Measurements from ENCODE around the gene DNAH2.
A peak's percentile ranks its signal among the peaks of the same experiment; 100 is the strongest.

DNAH2 gene

GRCh38 chr17:7769854-7770253, 52.3 kb downstream of the DNAH2 start:
- Histone ChIP-seq H2BK120ac (ENCODE audit: low read depth, low read length) (no peak overlapping the region), H3K36me3 (ENCODE audit: control insufficient read depth, insufficient read depth, low read length) (no peaks in the 10 kb centered on the region), H3K27me3 (ENCODE audit: insufficient read depth, low read length, poor library complexity) (no peaks in the 10 kb centered on the region), H3K79me2 (ENCODE audit: control insufficient read depth, insufficient read depth, low read length) (no peaks in the 10 kb centered on the region), H3K27ac (ENCODE audit: low read depth, low read length) (no peak overlapping the region), H3K23ac (ENCODE audit: low read length) (no peak overlapping the region), H2BK5ac (ENCODE audit: low read length) (no peak overlapping the region), H3K56ac (ENCODE audit: low read length) (no peak overlapping the region), H2BK15ac (replicated peaks; ENCODE audit: low read depth) (no peak overlapping the region), H4K8ac (ENCODE audit: low read depth, low read length) (no peak overlapping the region), H3K18ac (ENCODE audit: low read length) (no peak overlapping the region), H3K9ac (ENCODE audit: low read length) (no peak overlapping the region), H3K4me3 (ENCODE audit: low read length) (no peak overlapping the region), H3K4ac (ENCODE audit: low read depth, low read length) (no peak overlapping the region), H2AK5ac (ENCODE audit: low read length) (no peak overlapping the region), H3K79me1 (ENCODE audit: low read length) (no peaks in the 10 kb centered on the region), H3K4me2 (ENCODE audit: low read length) (no peak overlapping the region), H3K4me1 (ENCODE audit: control insufficient read depth, low read depth, low read length) (peaks cover 2% of the 10 kb centered on the region), H4K5ac (ENCODE audit: low read length) (no peak overlapping the region)
- DNase-seq = no peak
- WGBS (ENCODE audit: extremely low coverage, insufficient coverage, low lambda C conversion rate) = no CpG with 5 or more reads among the region's 4 CpGs

GRCh38 chr17:7774055-7774521, 56.5 kb downstream of the DNAH2 start:
- H3K79me1 ChIP-seq (ENCODE audit: low read length) = no peaks in the 10 kb centered on the region
- WGBS (ENCODE audit: extremely low coverage, insufficient coverage, low lambda C conversion rate) = no CpG with 5 or more reads among the region's 9 CpGs

GRCh38 chr17:7775051-7775450, 57.5 kb downstream of the DNAH2 start:
- H3K4me2 ChIP-seq (ENCODE audit: low read length) = no peak overlapping the region
- no peak overlapping the region for H4K8ac ChIP-seq (ENCODE audit: low read depth, low read length)
- H2BK120ac ChIP-seq (ENCODE audit: low read depth, low read length) = no peak overlapping the region
- no peak overlapping the region for H3K23ac ChIP-seq (ENCODE audit: low read length)
- H2AK5ac ChIP-seq (ENCODE audit: low read length) = no peak overlapping the region
- H3K4me1 ChIP-seq (ENCODE audit: control insufficient read depth, low read depth, low read length) = no peaks in the 10 kb centered on the region
- no peak overlapping the region for H3K18ac ChIP-seq (ENCODE audit: low read length)
- no peak overlapping the region for H3K27ac ChIP-seq (ENCODE audit: low read depth, low read length)
- no peaks in the 10 kb centered on the region for H3K79me1 ChIP-seq (ENCODE audit: low read length)
- H4K5ac ChIP-seq (ENCODE audit: low read length) = no peak overlapping the region
- H3K79me2 ChIP-seq (ENCODE audit: control insufficient read depth, insufficient read depth, low read length) = no peaks in the 10 kb centered on the region
- H2BK15ac ChIP-seq (replicated peaks; ENCODE audit: low read depth) = no peak overlapping the region
- WGBS (ENCODE audit: extremely low coverage, insufficient coverage, low lambda C conversion rate) = no CpG with 5 or more reads among the region's 7 CpGs
- no peaks in the 10 kb centered on the region for H3K27me3 ChIP-seq (ENCODE audit: insufficient read depth, low read length, poor library complexity)
- no peak for DNase-seq
- H3K56ac ChIP-seq (ENCODE audit: low read length) = no peak overlapping the region
- H2BK5ac ChIP-seq (ENCODE audit: low read length) = no peak overlapping the region
- H3K9ac ChIP-seq (ENCODE audit: low read length) = no peak overlapping the region
- H3K36me3 ChIP-seq (ENCODE audit: control insufficient read depth, insufficient read depth, low read length) = no peaks in the 10 kb centered on the region
- no peak overlapping the region for H3K4ac ChIP-seq (ENCODE audit: low read depth, low read length)
- no peak overlapping the region for H3K4me3 ChIP-seq (ENCODE audit: low read length)

More at GRCh38 chr17:7774055-7774521, 56.5 kb downstream of the DNAH2 start:
- no peaks in the 10 kb centered on the region for H3K4me1 ChIP-seq (ENCODE audit: control insufficient read depth, low read depth, low read length)
- no peak overlapping the region for H3K4me2 ChIP-seq (ENCODE audit: low read length)
- H3K23ac ChIP-seq (ENCODE audit: low read length) = no peak overlapping the region
- no peak overlapping the region for H2BK120ac ChIP-seq (ENCODE audit: low read depth, low read length)
- no peak overlapping the region for H4K8ac ChIP-seq (ENCODE audit: low read depth, low read length)
- H2BK15ac ChIP-seq (replicated peaks; ENCODE audit: low read depth) = no peak overlapping the region
- H3K27me3 ChIP-seq (ENCODE audit: insufficient read depth, low read length, poor library complexity) = no peaks in the 10 kb centered on the region
- no peak overlapping the region for H3K4me3 ChIP-seq (ENCODE audit: low read length)
- no peak overlapping the region for H3K27ac ChIP-seq (ENCODE audit: low read depth, low read length)
- no peak overlapping the region for H2AK5ac ChIP-seq (ENCODE audit: low read length)
- no peak overlapping the region for H3K4ac ChIP-seq (ENCODE audit: low read depth, low read length)
- no peaks in the 10 kb centered on the region for H3K79me2 ChIP-seq (ENCODE audit: control insufficient read depth, insufficient read depth, low read length)
- H2BK5ac ChIP-seq (ENCODE audit: low read length) = no peak overlapping the region
- no peaks in the 10 kb centered on the region for H3K36me3 ChIP-seq (ENCODE audit: control insufficient read depth, insufficient read depth, low read length)
- H3K56ac ChIP-seq (ENCODE audit: low read length) = no peak overlapping the region
- H3K18ac ChIP-seq (ENCODE audit: low read length) = no peak overlapping the region
- peak; percentile 37 for DNase-seq
- H4K5ac ChIP-seq (ENCODE audit: low read length) = no peak overlapping the region
- H3K9ac ChIP-seq (ENCODE audit: low read length) = no peak overlapping the region

- Histone ChIP-seq H3K18ac (ENCODE audit: low read length) (no peak overlapping the region), H2BK15ac (replicated peaks; ENCODE audit: low read depth) (no peak overlapping the region), H3K27me3 (ENCODE audit: insufficient read depth, low read length, poor library complexity) (no peaks in the 10 kb centered on the region), H2BK5ac (ENCODE audit: low read length) (no peak overlapping the region), H3K9ac (ENCODE audit: low read length) (no peak overlapping the region), H3K4me1 (ENCODE audit: control insufficient read depth, low read depth, low read length) (no peaks in the 10 kb centered on the region), H3K27ac (ENCODE audit: low read depth, low read length) (no peak overlapping the region), H3K56ac (ENCODE audit: low read length) (no peak overlapping the region), H4K5ac (ENCODE audit: low read length) (no peak overlapping the region), H3K23ac (ENCODE audit: low read length) (no peak overlapping the region), H3K4ac (ENCODE audit: low read depth, low read length) (no peak overlapping the region), H2AK5ac (ENCODE audit: low read length) (no peak overlapping the region), H3K4me2 (ENCODE audit: low read length) (no peak overlapping the region), H3K4me3 (ENCODE audit: low read length) (no peak overlapping the region), H3K79me1 (ENCODE audit: low read length) (no peaks in the 10 kb centered on the region), H2BK120ac (ENCODE audit: low read depth, low read length) (no peak overlapping the region), H3K36me3 (ENCODE audit: control insufficient read depth, insufficient read depth, low read length) (no peaks in the 10 kb centered on the region), H4K8ac (ENCODE audit: low read depth, low read length) (no peak overlapping the region), H3K79me2 (ENCODE audit: control insufficient read depth, insufficient read depth, low read length) (no peaks in the 10 kb centered on the region)
- no peak for DNase-seq
- WGBS (ENCODE audit: extremely low coverage, insufficient coverage, low lambda C conversion rate) = no CpG with 5 or more reads among the region's 7 CpGs
These were observed 59.5 kb downstream of the DNAH2 start for GRCh38 chr17:7777017-7777416.

GRCh38 chr17:7780736-7781135, 63.2 kb downstream of the DNAH2 start:
- H3K79me2 ChIP-seq (ENCODE audit: control insufficient read depth, insufficient read depth, low read length) = no peaks in the 10 kb centered on the region
- no peak for DNase-seq
- H3K27me3 ChIP-seq (ENCODE audit: insufficient read depth, low read length, poor library complexity) = no peaks in the 10 kb centered on the region
- no peak overlapping the region for H4K5ac ChIP-seq (ENCODE audit: low read length)
- H3K9ac ChIP-seq (ENCODE audit: low read length) = no peak overlapping the region
- H3K56ac ChIP-seq (ENCODE audit: low read length) = no peak overlapping the region
- no peak overlapping the region for H3K18ac ChIP-seq (ENCODE audit: low read length)
- no peak overlapping the region for H2BK120ac ChIP-seq (ENCODE audit: low read depth, low read length)
- no peak overlapping the region for H2BK15ac ChIP-seq (replicated peaks; ENCODE audit: low read depth)
- no peak overlapping the region for H3K4me3 ChIP-seq (ENCODE audit: low read length)
- no peak overlapping the region for H3K4me2 ChIP-seq (ENCODE audit: low read length)
- no CpG with 5 or more reads among the region's 10 CpGs for whole genome bisulfite sequencing (ENCODE audit: extremely low coverage, insufficient coverage, low lambda C conversion rate)
- no peaks in the 10 kb centered on the region for H3K79me1 ChIP-seq (ENCODE audit: low read length)
- H3K23ac ChIP-seq (ENCODE audit: low read length) = no peak overlapping the region
- H3K27ac ChIP-seq (ENCODE audit: low read depth, low read length) = no peak overlapping the region
- H2BK5ac ChIP-seq (ENCODE audit: low read length) = no peak overlapping the region
- no peaks in the 10 kb centered on the region for H3K4me1 ChIP-seq (ENCODE audit: control insufficient read depth, low read depth, low read length)
- no peak overlapping the region for H4K8ac ChIP-seq (ENCODE audit: low read depth, low read length)
- no peaks in the 10 kb centered on the region for H3K36me3 ChIP-seq (ENCODE audit: control insufficient read depth, insufficient read depth, low read length)
- H2AK5ac ChIP-seq (ENCODE audit: low read length) = no peak overlapping the region
- H3K4ac ChIP-seq (ENCODE audit: low read depth, low read length) = no peak overlapping the region

- Histone ChIP-seq H3K4me3 (ENCODE audit: low read length) (no peak overlapping the region), H3K9ac (ENCODE audit: low read length) (no peak overlapping the region), H3K18ac (ENCODE audit: low read length) (no peak overlapping the region), H3K27me3 (ENCODE audit: insufficient read depth, low read length, poor library complexity) (no peaks in the 10 kb centered on the region), H4K8ac (ENCODE audit: low read depth, low read length) (no peak overlapping the region), H3K79me2 (ENCODE audit: control insufficient read depth, insufficient read depth, low read length) (no peaks in the 10 kb centered on the region), H2AK5ac (ENCODE audit: low read length) (no peak overlapping the region), H3K56ac (ENCODE audit: low read length) (no peak overlapping the region), H2BK120ac (ENCODE audit: low read depth, low read length) (no peak overlapping the region), H3K4me2 (ENCODE audit: low read length) (no peak overlapping the region), H2BK15ac (replicated peaks; ENCODE audit: low read depth) (no peak overlapping the region), H3K4ac (ENCODE audit: low read depth, low read length) (no peak overlapping the region), H3K23ac (ENCODE audit: low read length) (no peak overlapping the region), H4K5ac (ENCODE audit: low read length) (no peak overlapping the region), H3K36me3 (ENCODE audit: control insufficient read depth, insufficient read depth, low read length) (no peaks in the 10 kb centered on the region), H2BK5ac (ENCODE audit: low read length) (no peak overlapping the region), H3K27ac (ENCODE audit: low read depth, low read length) (no peak overlapping the region), H3K4me1 (ENCODE audit: control insufficient read depth, low read depth, low read length) (no peaks in the 10 kb centered on the region), H3K79me1 (ENCODE audit: low read length) (no peaks in the 10 kb centered on the region)
- no CpG with 5 or more reads among the region's 6 CpGs for WGBS (ENCODE audit: extremely low coverage, insufficient coverage, low lambda C conversion rate)
- no peak for DNase-seq
These were observed 63.9 kb downstream of the DNAH2 start for GRCh38 chr17:7781429-7781828.
